ENCODE measurements around the gene TMEM95. TPM values are rescaled to one million over a fixed set of nuclear protein-coding genes. Genes with fewer than 3 reads are reported as not detected.
"Not testable (repeated sequence)": the region's sequence is repeated elsewhere in the genome, so short reads cannot be mapped to it uniquely, and the experiment has no call there.

TMEM95 gene
- total and polyA plus RNA-seq, 7 donors = not detected

DNA sequence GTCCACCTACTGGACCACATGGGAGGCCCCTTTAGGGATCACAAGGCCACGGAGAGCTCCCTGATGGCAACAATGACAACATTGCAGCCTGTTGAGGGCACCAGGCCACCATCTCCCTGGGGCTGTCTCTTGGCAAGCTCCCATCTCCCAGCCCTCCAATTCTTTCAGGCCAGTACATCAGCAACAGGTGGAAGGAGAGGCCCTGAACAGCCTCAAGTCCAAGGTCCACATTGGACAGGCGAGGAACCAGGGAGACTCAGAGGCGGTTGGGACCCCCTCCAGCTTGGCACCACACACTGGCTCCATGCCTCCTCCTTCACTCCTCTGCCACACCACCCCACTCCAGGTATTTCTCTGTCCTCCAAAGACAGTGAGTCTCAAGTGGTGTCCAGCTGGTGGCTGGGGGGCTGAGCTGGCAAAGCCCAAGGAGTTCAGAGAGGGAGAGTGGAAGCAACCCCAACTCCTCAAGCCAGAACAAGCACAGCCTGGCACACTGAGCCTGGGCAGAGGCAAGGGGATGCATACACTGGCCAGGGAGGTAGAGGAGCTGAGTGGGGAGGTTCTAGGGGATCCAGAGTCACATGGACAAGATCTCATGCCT, 19.9 kb upstream of the TMEM95 start:
- Histone ChIP-seq H3K4me1 (no peaks in the 10 kb centered on the region), H3K27ac (no peak overlapping the region), H3K9me3 (no peaks in the 10 kb centered on the region), H3K4me3 (no peak overlapping the region), H3K27me3 (ENCODE audit: insufficient read depth in 3 of 3, low read length in 2 of 3) (peaks cover 0 to 25% (median 4%) of the 10 kb centered on the region in 3 donors), H3K36me3 (ENCODE audit: insufficient read depth in 1 of 2, low read depth in 1 of 2) (no peaks in the 10 kb centered on the region)
- WGBS, 3 donors = 52 to 68% (median 58%) methylated on average over 3 of the region's 3 CpGs
- DNase-seq (no peak), ATAC-seq (no peak)
- TF ChIP-seq, protein P1, sequence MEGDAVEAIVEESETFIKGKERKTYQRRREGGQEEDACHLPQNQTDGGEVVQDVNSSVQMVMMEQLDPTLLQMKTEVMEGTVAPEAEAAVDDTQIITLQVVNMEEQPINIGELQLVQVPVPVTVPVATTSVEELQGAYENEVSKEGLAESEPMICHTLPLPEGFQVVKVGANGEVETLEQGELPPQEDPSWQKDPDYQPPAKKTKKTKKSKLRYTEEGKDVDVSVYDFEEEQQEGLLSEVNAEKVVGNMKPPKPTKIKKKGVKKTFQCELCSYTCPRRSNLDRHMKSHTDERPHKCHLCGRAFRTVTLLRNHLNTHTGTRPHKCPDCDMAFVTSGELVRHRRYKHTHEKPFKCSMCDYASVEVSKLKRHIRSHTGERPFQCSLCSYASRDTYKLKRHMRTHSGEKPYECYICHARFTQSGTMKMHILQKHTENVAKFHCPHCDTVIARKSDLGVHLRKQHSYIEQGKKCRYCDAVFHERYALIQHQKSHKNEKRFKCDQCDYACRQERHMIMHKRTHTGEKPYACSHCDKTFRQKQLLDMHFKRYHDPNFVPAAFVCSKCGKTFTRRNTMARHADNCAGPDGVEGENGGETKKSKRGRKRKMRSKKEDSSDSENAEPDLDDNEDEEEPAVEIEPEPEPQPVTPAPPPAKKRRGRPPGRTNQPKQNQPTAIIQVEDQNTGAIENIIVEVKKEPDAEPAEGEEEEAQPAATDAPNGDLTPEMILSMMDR (IDR thresholded peaks at IDR 0.05) = no peak
- intact Hi-C loops (cut with DNase I) = no loop called here

DNA sequence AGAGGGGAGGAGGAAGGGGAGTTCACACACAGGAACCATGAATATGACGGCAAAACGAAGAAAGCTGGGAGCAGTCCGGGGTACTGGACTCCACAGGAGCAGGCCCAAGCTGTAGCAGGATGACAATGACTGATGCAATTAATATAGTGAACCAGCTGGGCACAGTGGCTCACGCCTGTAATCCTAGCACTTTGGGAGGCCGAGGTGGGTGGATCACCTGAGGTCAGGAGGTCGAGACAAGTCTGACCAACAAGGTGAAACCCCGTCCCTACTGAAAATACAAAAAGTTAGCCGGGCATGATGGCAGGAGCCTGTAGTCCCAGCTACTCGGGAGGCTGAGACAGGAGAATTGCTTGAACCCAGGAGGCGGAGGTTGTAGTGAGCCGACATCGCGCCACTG, 19.2 kb upstream of the TMEM95 start:
- H3K27ac ChIP-seq; H3K4me1 ChIP-seq; H3K4me3 ChIP-seq; H3K36me3 ChIP-seq (ENCODE audit: insufficient read depth in 1 of 2, low read depth in 1 of 2); DNase-seq; ATAC-seq; H3K9me3 ChIP-seq; intact Hi-C loops (cut with DNase I): not testable (repeated sequence)
- WGBS, 3 donors = 80 to 83% (median 81%) methylated on average over 13 of the region's 13 CpGs
- H3K27me3 ChIP-seq (ENCODE audit: insufficient read depth in 3 of 3, low read length in 2 of 3) = peaks cover 0 to 25% (median 4%) of the 10 kb centered on the region in 3 donors

DNA sequence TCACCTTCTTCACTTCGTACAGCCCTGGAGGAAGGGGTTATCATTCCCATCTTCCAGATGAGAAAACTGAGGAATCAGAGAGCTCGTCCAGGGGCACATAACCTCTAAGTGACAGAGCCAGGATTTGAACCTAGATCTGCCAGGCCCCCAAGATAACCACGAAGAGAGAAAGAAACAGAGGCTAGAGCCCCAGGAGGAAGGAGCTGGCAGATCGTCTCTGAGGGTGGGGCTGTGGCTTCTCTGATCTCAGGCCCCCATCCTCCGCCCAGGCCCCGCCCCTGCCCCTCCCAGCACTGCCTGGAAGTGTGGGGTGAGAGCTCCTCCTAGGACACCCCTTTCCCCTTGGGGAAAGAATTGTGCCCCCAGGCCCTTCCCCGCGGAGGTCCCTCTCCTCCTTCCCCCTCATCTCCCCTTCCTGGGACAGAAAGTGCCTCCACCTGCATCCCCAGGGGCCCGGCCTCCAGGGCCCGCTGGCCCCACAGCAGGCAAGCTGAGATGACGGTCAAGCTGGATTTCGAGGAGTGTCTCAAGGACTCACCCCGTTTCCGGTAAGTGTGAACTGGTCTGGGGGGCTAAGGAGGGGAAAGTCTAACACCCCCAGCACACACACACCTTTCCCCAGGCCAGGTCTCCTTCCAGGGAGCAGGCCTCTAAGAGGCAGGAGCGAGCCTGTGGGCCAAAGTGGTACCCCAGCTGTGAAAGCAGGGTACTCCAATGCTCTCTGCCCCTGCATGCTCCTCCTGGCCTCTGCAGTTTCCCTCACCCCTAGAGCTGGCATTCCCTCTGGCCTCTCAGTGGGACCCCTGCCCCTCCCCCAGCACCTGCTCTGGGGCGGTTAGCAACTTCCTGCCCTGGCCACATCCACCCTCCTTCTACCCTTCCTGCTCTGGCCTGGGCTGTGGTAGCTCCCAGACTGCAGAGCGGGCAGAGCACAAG, 18.4 kb upstream of the TMEM95 start, which contains the start of gene ACAP1:
TSS of gene ACAP1 (plus strand) at position 290 of the 936 bp plus-strand sequence. CDS start at position 496, 206 bp downstream.
- H3K9me3 ChIP-seq = no peaks in the 10 kb centered on the region
- 36 to 47% (median 42%) methylated on average over 17 of the region's 17 CpGs for WGBS, 3 donors
- H3K4me1 ChIP-seq = no peaks in the 10 kb centered on the region
- DNase-seq (no peak), ATAC-seq (peak in 3 of 4 donors; percentile 16 to 35 (median 20))
- intact Hi-C loops (cut with DNase I) = no loop called here
- H3K36me3 ChIP-seq (ENCODE audit: insufficient read depth in 1 of 2, low read depth in 1 of 2) = no peaks in the 10 kb centered on the region
- peaks cover 0 to 25% (median 4%) of the 10 kb centered on the region in 3 donors for H3K27me3 ChIP-seq (ENCODE audit: insufficient read depth in 3 of 3, low read length in 2 of 3)
- no peak within 1 kb of the TSS for H3K4me3 ChIP-seq
- TF ChIP-seq, protein P1 (IDR thresholded peaks at IDR 0.05) = no peak
- H3K27ac ChIP-seq = no peak within 1 kb of the TSS

DNA sequence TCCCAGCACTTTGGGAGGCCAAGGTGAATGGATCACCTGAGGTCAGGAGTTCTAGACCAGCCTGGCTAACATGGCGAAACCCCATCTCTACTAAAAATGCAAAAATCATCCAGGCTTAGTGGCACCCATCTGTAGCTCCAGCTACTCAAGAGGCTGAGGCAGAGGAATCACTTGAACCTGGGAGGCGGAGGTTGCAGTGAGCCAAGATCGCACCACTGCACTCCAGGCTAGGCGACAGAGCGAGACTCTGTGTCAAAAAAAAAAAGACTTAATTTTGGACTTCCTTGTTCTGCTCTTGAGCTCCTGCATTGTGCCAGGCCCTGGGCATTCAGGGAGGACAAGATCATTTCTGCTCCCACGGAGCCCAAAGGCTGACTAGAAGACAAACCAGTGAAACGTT, 17.4 kb upstream of the TMEM95 start:
- intact Hi-C loops (cut with DNase I) = not testable (repeated sequence)

DNA sequence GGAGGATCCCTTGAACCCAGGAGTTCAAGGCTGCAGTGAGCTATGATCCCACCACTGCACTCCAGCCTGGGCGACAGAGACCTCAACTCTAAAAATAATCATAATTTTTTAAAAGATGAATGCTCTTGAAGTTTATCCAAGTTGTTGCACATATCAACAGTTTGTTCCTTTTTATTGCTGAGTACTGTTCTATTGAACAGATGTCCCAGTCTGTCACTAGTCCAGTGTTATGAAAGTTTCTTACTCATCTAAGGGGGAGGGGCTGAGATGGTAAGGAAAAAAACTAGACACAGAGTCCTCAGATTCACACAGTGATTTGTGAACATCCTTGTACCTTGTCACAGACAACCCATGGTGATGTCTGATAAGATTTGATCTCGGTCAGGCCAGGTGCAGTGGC, 14.8 kb upstream of the TMEM95 start:
- Histone ChIP-seq H3K9me3 (no peaks in the 10 kb centered on the region), H3K27me3 (ENCODE audit: insufficient read depth in 3 of 3, low read length in 2 of 3) (peaks cover 0 to 25% (median 4%) of the 10 kb centered on the region in 3 donors), H3K27ac (no peak overlapping the region), H3K36me3 (ENCODE audit: insufficient read depth in 1 of 2, low read depth in 1 of 2) (no peaks in the 10 kb centered on the region), H3K4me3 (no peak overlapping the region), H3K4me1 (no peaks in the 10 kb centered on the region)
- WGBS, 3 donors = 54 to 67% (median 62%) methylated on average over 2 of the region's 2 CpGs
- TF ChIP-seq, protein P1 (IDR thresholded peaks at IDR 0.05) = no peak
- ATAC-seq (peak in 2 of 4 donors; percentile 43 to 49), DNase-seq (no peak)
- intact Hi-C loops (cut with DNase I) = loop anchor here in 1 of 2 donors (10.0 kb wide), 1 partner anchor 75 kb away; the partner anchor contains the start of gene CLDN7

More for the DNA sequence above, 17.4 kb upstream of the TMEM95 start:
- not testable (repeated sequence) for DNase-seq; H3K4me1 ChIP-seq; H3K36me3 ChIP-seq (ENCODE audit: insufficient read depth in 1 of 2, low read depth in 1 of 2); H3K4me3 ChIP-seq; H3K9me3 ChIP-seq; H3K27ac ChIP-seq; ATAC-seq
- peaks cover 0 to 25% (median 4%) of the 10 kb centered on the region in 3 donors for H3K27me3 ChIP-seq (ENCODE audit: insufficient read depth in 3 of 3, low read length in 2 of 3)
- WGBS, 3 donors = 75 to 83% (median 76%) methylated on average over 7 of the region's 7 CpGs

All from psoas muscle (tissue), 8 donors.